GM10248 (cell line): Measurements from ENCODE around the gene COL1A1.

ENCODE experiments used
- CTCF ChIA-PET: fragments of 300-600 bp; sonication (Branson Sonifier 250); formaldehyde crosslinking; extraction: SDS; loops from one replicate; lab custom pipeline; 2021; ENCODE audit warnings: antibody characterized with exemption; lab: Yijun Ruan, JAX
- POLR2A ChIA-PET: fragments of 350-650 bp; sonication (Branson Sonifier 250); formaldehyde crosslinking; extraction: SDS; loops from one replicate; lab custom pipeline; 2020; ENCODE audit warnings: antibody characterized with exemption; lab: Yijun Ruan, JAX
- DNase-seq: peaks from one replicate; pipeline ENCODE4 v3.0.0; 2012; ENCODE audit errors: extremely low spot score
- CTCF ChIP-seq: IDR thresholded peaks from 2 replicates; pipeline ENCODE4 v1.5.1; 2012; ENCODE audit warnings: mild to moderate bottlenecking, low read depth; ENCODE audit errors: extremely low read depth, missing control alignments, control extremely low read depth

Gene COL1A1

DNA sequence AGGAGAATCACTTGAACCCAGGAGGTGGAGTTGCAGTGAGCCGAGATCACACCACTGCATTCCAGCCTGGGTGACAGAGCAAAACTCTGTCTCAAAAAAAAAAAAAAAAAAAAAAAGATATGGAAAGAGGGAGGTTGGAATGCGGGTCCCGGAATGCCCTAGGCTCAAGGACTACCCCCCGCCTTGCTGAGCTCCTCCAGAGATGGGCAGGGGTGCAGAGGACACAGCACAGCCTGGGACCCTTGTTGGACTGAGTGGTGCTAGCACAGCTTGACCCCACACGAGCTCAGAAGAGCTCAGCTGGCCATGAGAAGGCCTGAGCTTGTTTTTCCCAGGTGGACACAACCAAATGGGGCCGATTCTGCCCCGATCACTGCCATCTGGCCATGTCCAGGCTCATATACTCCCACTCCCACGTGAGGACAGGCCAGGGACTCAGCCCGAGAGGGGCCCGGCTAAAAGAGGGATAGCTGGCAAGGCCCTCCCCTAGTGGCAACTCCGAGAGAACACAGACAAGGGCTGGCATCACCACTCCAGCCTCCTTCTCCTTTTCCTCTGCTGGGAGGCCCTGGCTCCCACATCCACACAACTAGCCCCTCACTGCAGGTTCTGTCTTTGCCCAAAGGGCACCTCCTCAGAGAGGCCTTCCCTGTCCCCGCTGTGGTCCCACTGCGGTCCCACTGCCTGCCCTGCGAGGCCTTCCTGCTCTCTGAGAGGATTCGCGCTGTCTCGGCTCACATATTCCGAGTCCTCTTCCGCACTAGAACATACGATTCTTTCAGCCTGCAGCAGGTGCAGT lies 24.7 kb downstream of the COL1A1 start:
- CTCF ChIA-PET, result interaction anchor here (0.8 to 3.9 kb wide), 13 partner anchors 9 to 140 kb away, joined by 3 to 90 read pairs (median 12); partner anchors contain the start of genes COL1A1, PDK2 and SGCA
- no peak for DNase-seq
- POLR2A ChIA-PET, result no interaction called here
- TF ChIP-seq CTCF, result no peak

DNA sequence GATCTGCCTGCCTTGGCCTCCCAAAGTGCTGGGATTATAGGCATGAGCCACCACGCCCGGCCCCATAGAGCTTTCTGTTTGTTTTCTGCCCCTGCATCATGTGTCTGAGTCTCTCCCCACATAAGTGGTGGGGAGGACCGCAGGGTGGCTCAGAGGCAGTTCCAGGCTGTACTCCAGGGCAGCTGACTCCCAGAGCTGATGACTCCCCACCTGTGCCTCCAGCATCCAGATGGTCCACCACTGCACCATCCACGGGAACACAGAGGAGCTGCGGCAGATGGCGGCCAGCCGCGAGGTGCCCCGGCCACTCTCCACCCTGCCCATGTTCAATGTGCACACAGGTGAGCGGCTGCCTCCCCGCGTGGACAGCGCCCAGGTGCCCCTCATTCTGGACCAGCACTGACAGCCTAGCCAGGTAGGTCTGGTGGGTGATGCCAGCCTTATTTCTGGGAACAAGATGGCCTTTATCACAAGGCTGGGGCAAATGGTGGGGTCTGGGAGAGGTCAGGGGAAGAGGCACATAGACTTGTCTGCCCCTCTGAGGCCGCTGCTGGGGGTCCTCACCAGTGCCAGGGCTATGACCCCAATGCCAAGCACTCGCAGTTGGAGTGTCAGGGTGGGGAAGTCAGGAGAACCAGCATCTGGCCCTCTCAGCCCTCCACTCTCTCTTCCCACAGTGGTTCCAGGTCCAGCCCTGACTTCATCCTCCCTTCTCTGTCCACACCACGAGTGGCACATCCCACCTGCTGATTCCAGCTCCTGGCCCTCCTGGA lies 26.2 kb downstream of the COL1A1 start:
- POLR2A ChIA-PET, result no interaction called here

GRCh38 chr17:50174444-50174843 lies 27.0 kb downstream of the COL1A1 start:
- TF ChIP-seq CTCF, result no peak
- POLR2A ChIA-PET, result no interaction called here
- CTCF ChIA-PET, result interaction anchor here (0.7 to 3.0 kb wide), 7 partner anchors 9 to 123 kb away, joined by 3 to 17 read pairs (median 4); partner anchors contain the start of genes COL1A1 and SGCA
- no peak for DNase-seq

More for the DNA sequence above, 26.2 kb downstream of the COL1A1 start:
- CTCF ChIA-PET, result interaction anchor here (1.0 to 3.0 kb wide), 6 partner anchors 11 to 122 kb away, joined by 3 to 17 read pairs (median 6); partner anchors contain the start of gene COL1A1
- TF ChIP-seq CTCF, result no peak
- DNase-seq, result no peak

GRCh38 chr17:50173335-50173941 lies 28.0 kb downstream of the COL1A1 start:
- DNase-seq, result no peak
- CTCF ChIA-PET, result interaction anchor here (0.7 to 3.0 kb wide), 8 partner anchors 8 to 124 kb away, joined by 3 to 17 read pairs (median 4); partner anchors contain the start of genes COL1A1 and SGCA
- TF ChIP-seq CTCF, result no peak
- POLR2A ChIA-PET, result no interaction called here

DNA sequence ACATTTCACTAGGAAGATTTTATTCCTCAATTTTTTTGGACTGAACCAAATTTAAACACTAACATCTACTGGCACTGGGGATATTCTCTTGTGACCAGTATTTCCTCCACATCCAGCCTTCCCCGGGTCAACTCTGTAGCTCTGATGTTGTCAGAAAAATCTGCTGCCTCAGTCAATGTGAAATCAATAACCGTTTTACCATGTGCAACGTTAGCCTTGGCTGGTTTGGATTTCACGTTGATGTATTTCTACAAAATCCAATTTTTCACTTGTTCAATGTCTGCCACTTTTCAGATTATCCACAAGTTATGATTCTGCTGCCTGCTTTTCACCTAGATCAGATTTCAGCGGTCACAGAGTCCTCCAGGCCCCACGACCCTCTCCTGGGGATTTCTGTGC lies 28.5 kb downstream of the COL1A1 start:
- no peak for TF ChIP-seq CTCF
- CTCF ChIA-PET, result interaction anchor here (0.7 to 4.2 kb wide), 8 partner anchors 12 to 101 kb away, joined by 3 to 30 read pairs (median 4); partner anchors contain the start of gene TMEM92
- no peak for DNase-seq
- POLR2A ChIA-PET, result no interaction called here

- POLR2A ChIA-PET, result no interaction called here
- DNase-seq, result no peak
- no peak for TF ChIP-seq CTCF
- CTCF ChIA-PET, result interaction anchor here (0.7 to 4.6 kb wide), 9 partner anchors 11 to 123 kb away, joined by 3 to 58 read pairs (median 4); partner anchors contain the start of gene TMEM92
These were observed 29.3 kb downstream of the COL1A1 start for GRCh38 chr17:50172130-50172529.
